Measurements from ENCODE around the gene METTL25. TPM values are rescaled to one million over a fixed set of nuclear protein-coding genes. Genes with fewer than 3 reads are reported as not detected.

The METTL25 gene
- polyA plus RNA-seq (2013): 4.5 and 5.0 TPM in 2 replicates

GRCh38 chr12:82358200-82359114 lies at the start of gene METTL25, which contains the start of gene CCDC59:
TSS of gene METTL25 (plus strand) at chr12:82358529. CDS start at chr12:82358566, 37 bp downstream.
TSS of gene CCDC59 (minus strand) at chr12:82358387. CDS start at chr12:82358376, 11 bp downstream.
- H4K8ac ChIP-seq (ENCODE audit: low read depth, low read length): peak within 1 kb of the TSS; percentile 90
- peaks cover 6% of the 10 kb centered on the region for H3K79me2 ChIP-seq (ENCODE audit: control insufficient read depth, insufficient read depth, low read length, poor library complexity)
- H3K79me1 ChIP-seq (ENCODE audit: low read length): peaks cover 6% of the 10 kb centered on the region
- H3K4ac ChIP-seq (ENCODE audit: low read depth, low read length): peak within 1 kb of the TSS; percentile 59
- peak within 1 kb of the TSS; percentile 74 for H4K91ac ChIP-seq (ENCODE audit: low read depth, low read length)
- no peak within 1 kb of the TSS for H3K23ac ChIP-seq (ENCODE audit: low read length)
- H2BK12ac ChIP-seq (ENCODE audit: low read length): no peak within 1 kb of the TSS
- no peak within 1 kb of the TSS for H2AK5ac ChIP-seq (ENCODE audit: low read length)
- H3K27me3 ChIP-seq (ENCODE audit: insufficient read depth, low read length): no peaks in the 10 kb centered on the region
- H4K12ac ChIP-seq (ENCODE audit: low read depth, low read length): peak within 1 kb of the TSS; percentile 83
- WGBS (ENCODE audit: extremely low coverage, insufficient coverage, insufficient read length): no CpG with 5 or more reads among the region's 61 CpGs
- peak; percentile 98 to 99 for DNase-seq
- H3K4me3 ChIP-seq (ENCODE audit: low read depth, low read length): peak within 1 kb of the TSS; percentile 99
- peak within 1 kb of the TSS; percentile 86 for H2AFZ ChIP-seq (ENCODE audit: insufficient read depth, low read length, poor library complexity)
- H3K9ac ChIP-seq (ENCODE audit: low read length): peak within 1 kb of the TSS; percentile 99
- peak within 1 kb of the TSS; percentile 74 for H3K4me2 ChIP-seq (ENCODE audit: low read length)
- peaks cover 2% of the 10 kb centered on the region for H3K9me3 ChIP-seq (ENCODE audit: insufficient read depth, low read depth, low read length)
- peak within 1 kb of the TSS; percentile 64 for H2BK5ac ChIP-seq (ENCODE audit: low read depth, low read length, poor library complexity)
- peak within 1 kb of the TSS; percentile 70 for H3K27ac ChIP-seq (ENCODE audit: low read depth, low read length)
- H3K4me1 ChIP-seq (ENCODE audit: control insufficient read depth in 1 of 2, insufficient read depth in 2 of 2, low read length in 2 of 2): peaks cover 0 to 2% of the 10 kb centered on the region in 2 experiments
- peak within 1 kb of the TSS; percentile 73 for H3K18ac ChIP-seq (ENCODE audit: low read length)
- H2BK120ac ChIP-seq (ENCODE audit: insufficient read depth, low read length, poor library complexity): peak within 1 kb of the TSS; percentile 49
- H3K14ac ChIP-seq (ENCODE audit: low read length): peak within 1 kb of the TSS; percentile 89
- H3K36me3 ChIP-seq (ENCODE audit: control insufficient read depth in 1 of 2, insufficient read depth in 2 of 2, low read length in 2 of 2): peaks cover 1 to 2% of the 10 kb centered on the region in 2 experiments

GRCh38 chr12:82314406-82314892 lies 43.9 kb upstream of the METTL25 start:
- Histone ChIP-seq H3K79me2 (ENCODE audit: control insufficient read depth, insufficient read depth, low read length, poor library complexity) (no peaks in the 10 kb centered on the region), H3K27ac (ENCODE audit: low read depth, low read length) (no peak overlapping the region), H3K36me3 (ENCODE audit: control insufficient read depth in 1 of 2, insufficient read depth in 2 of 2, low read length in 2 of 2) (no peaks in the 10 kb centered on the region), H3K27me3 (ENCODE audit: insufficient read depth, low read length) (no peaks in the 10 kb centered on the region), H4K12ac (ENCODE audit: low read depth, low read length) (no peak overlapping the region), H3K18ac (ENCODE audit: low read length) (no peak overlapping the region), H4K8ac (ENCODE audit: low read depth, low read length) (no peak overlapping the region), H3K9ac (ENCODE audit: low read length) (no peak overlapping the region), H3K4ac (ENCODE audit: low read depth, low read length) (no peak overlapping the region), H2BK12ac (ENCODE audit: low read length) (no peak overlapping the region), H2BK120ac (ENCODE audit: insufficient read depth, low read length, poor library complexity) (no peak overlapping the region), H2BK5ac (ENCODE audit: low read depth, low read length, poor library complexity) (no peak overlapping the region), H2AFZ (ENCODE audit: insufficient read depth, low read length, poor library complexity) (no peak overlapping the region), H3K9me3 (ENCODE audit: insufficient read depth, low read depth, low read length) (no peaks in the 10 kb centered on the region), H3K14ac (ENCODE audit: low read length) (no peak overlapping the region), H3K79me1 (ENCODE audit: low read length) (no peaks in the 10 kb centered on the region), H3K4me2 (ENCODE audit: low read length) (peak overlapping the region; percentile 44), H3K4me3 (ENCODE audit: low read depth, low read length) (no peak overlapping the region), H3K4me1 (ENCODE audit: control insufficient read depth in 1 of 2, insufficient read depth in 2 of 2, low read length in 2 of 2) (peaks cover 0 to 4% of the 10 kb centered on the region in 2 experiments), H4K91ac (ENCODE audit: low read depth, low read length) (no peak overlapping the region), H2AK5ac (ENCODE audit: low read length) (no peak overlapping the region), H3K23ac (ENCODE audit: low read length) (no peak overlapping the region)
- no CpG with 5 or more reads among the region's 8 CpGs for WGBS (ENCODE audit: extremely low coverage, insufficient coverage, insufficient read length)
- no peak for DNase-seq

GRCh38 chr12:82319276-82319675 lies 39.1 kb upstream of the METTL25 start:
- Histone ChIP-seq H3K14ac (ENCODE audit: low read length) (no peak overlapping the region), H3K4me1 (ENCODE audit: control insufficient read depth in 1 of 2, insufficient read depth in 2 of 2, low read length in 2 of 2) (peaks cover 0 to 4% of the 10 kb centered on the region in 2 experiments), H2BK5ac (ENCODE audit: low read depth, low read length, poor library complexity) (no peak overlapping the region), H4K8ac (ENCODE audit: low read depth, low read length) (no peak overlapping the region), H3K9ac (ENCODE audit: low read length) (no peak overlapping the region), H3K27me3 (ENCODE audit: insufficient read depth, low read length) (no peaks in the 10 kb centered on the region), H3K27ac (ENCODE audit: low read depth, low read length) (no peak overlapping the region), H4K91ac (ENCODE audit: low read depth, low read length) (no peak overlapping the region), H3K79me1 (ENCODE audit: low read length) (no peaks in the 10 kb centered on the region), H2AK5ac (ENCODE audit: low read length) (no peak overlapping the region), H3K36me3 (ENCODE audit: control insufficient read depth in 1 of 2, insufficient read depth in 2 of 2, low read length in 2 of 2) (no peaks in the 10 kb centered on the region), H2BK12ac (ENCODE audit: low read length) (no peak overlapping the region), H3K9me3 (ENCODE audit: insufficient read depth, low read depth, low read length) (no peaks in the 10 kb centered on the region), H3K18ac (ENCODE audit: low read length) (no peak overlapping the region), H2AFZ (ENCODE audit: insufficient read depth, low read length, poor library complexity) (no peak overlapping the region), H4K12ac (ENCODE audit: low read depth, low read length) (no peak overlapping the region), H3K4me3 (ENCODE audit: low read depth, low read length) (no peak overlapping the region), H3K23ac (ENCODE audit: low read length) (no peak overlapping the region), H3K4ac (ENCODE audit: low read depth, low read length) (no peak overlapping the region), H3K79me2 (ENCODE audit: control insufficient read depth, insufficient read depth, low read length, poor library complexity) (no peaks in the 10 kb centered on the region), H2BK120ac (ENCODE audit: insufficient read depth, low read length, poor library complexity) (no peak overlapping the region), H3K4me2 (ENCODE audit: low read length) (no peak overlapping the region)
- no peak for DNase-seq
- no CpG with 5 or more reads among the region's 1 CpG for WGBS (ENCODE audit: extremely low coverage, insufficient coverage, insufficient read length)

GRCh38 chr12:82325540-82326336 lies 32.6 kb upstream of the METTL25 start:
- no peak overlapping the region for H2BK120ac ChIP-seq (ENCODE audit: insufficient read depth, low read length, poor library complexity)
- H3K79me2 ChIP-seq (ENCODE audit: control insufficient read depth, insufficient read depth, low read length, poor library complexity): no peaks in the 10 kb centered on the region
- no peak overlapping the region for H2AK5ac ChIP-seq (ENCODE audit: low read length)
- H3K4ac ChIP-seq (ENCODE audit: low read depth, low read length): no peak overlapping the region
- DNase-seq: no peak
- H4K91ac ChIP-seq (ENCODE audit: low read depth, low read length): no peak overlapping the region
- no peak overlapping the region for H3K18ac ChIP-seq (ENCODE audit: low read length)
- H3K4me2 ChIP-seq (ENCODE audit: low read length): no peak overlapping the region
- no peak overlapping the region for H3K14ac ChIP-seq (ENCODE audit: low read length)
- no peaks in the 10 kb centered on the region for H3K4me1 ChIP-seq (ENCODE audit: control insufficient read depth in 1 of 2, insufficient read depth in 2 of 2, low read length in 2 of 2)
- no peak overlapping the region for H3K23ac ChIP-seq (ENCODE audit: low read length)
- no peak overlapping the region for H4K12ac ChIP-seq (ENCODE audit: low read depth, low read length)
- no peaks in the 10 kb centered on the region for H3K79me1 ChIP-seq (ENCODE audit: low read length)
- no peak overlapping the region for H2BK5ac ChIP-seq (ENCODE audit: low read depth, low read length, poor library complexity)
- WGBS (ENCODE audit: extremely low coverage, insufficient coverage, insufficient read length): no CpG with 5 or more reads among the region's 4 CpGs
- H3K9me3 ChIP-seq (ENCODE audit: insufficient read depth, low read depth, low read length): no peaks in the 10 kb centered on the region
- H3K9ac ChIP-seq (ENCODE audit: low read length): no peak overlapping the region
- no peak overlapping the region for H2BK12ac ChIP-seq (ENCODE audit: low read length)
- no peak overlapping the region for H4K8ac ChIP-seq (ENCODE audit: low read depth, low read length)
- H3K4me3 ChIP-seq (ENCODE audit: low read depth, low read length): no peak overlapping the region
- H3K27ac ChIP-seq (ENCODE audit: low read depth, low read length): no peak overlapping the region
- H3K36me3 ChIP-seq (ENCODE audit: control insufficient read depth in 1 of 2, insufficient read depth in 2 of 2, low read length in 2 of 2): no peaks in the 10 kb centered on the region
- H2AFZ ChIP-seq (ENCODE audit: insufficient read depth, low read length, poor library complexity): no peak overlapping the region
- no peaks in the 10 kb centered on the region for H3K27me3 ChIP-seq (ENCODE audit: insufficient read depth, low read length)

Data from trophoblast cell (in vitro differentiated cells and primary cell).